DMS53 (cell line): ENCODE measurements around the gene SNAP47.
A peak's percentile ranks its signal among the peaks of the same experiment; 100 is the strongest.

Experiments used
- DNase-seq: peaks from one replicate; lab custom pipeline; 2025; lab: John Stamatoyannopoulos, UW

Gene SNAP47

GRCh38 chr1:227731696-227732585 lies 3.3 kb upstream of the SNAP47 start:
- no peak for DNase-seq

- DNase-seq, result no peak
Measured at GRCh38 chr1:227732586-227733308, 2.5 kb upstream of the SNAP47 start.

GRCh38 chr1:227733309-227733705 lies 1.9 kb upstream of the SNAP47 start:
- DNase-seq, result no peak

DNA sequence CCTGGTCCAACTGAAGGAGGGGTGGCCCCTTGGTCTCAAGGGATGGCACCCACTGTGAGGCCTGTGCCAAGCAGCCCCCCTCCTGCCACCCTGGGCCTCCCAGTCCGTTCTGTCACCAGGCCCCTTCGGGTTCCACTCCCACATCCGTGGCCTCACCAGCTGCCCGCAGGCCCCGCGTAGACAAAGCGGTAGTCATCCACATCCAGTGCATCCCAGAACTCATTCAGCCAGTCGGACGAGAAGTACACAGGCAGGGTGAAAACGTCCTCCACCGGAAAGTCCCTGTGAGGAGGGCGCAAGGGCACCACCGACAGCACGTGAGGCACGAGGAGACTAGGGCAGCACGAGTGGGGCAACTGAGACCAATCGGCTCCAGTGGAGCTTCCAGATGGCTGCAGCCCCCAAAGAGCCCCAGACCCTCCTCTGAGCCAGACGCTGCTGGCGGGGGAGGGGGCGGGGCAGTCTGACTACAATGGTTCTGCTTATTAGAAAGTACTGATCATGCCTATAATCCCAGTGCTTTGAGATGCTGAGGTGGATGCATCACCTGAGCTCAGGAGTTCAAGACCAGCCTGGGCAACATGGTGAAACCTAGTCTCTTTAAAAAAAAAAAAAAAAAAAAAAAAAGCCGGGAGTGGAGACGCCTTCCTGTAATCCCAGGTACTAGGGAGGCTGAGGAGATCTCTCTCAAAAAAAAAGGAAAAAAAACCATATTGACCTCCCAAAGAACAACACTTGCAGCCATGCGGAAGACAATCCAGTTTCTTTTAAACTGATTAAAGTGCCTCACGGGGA lies 1.3 kb upstream of the SNAP47 start:
- DNase-seq, result peak; percentile 31

DNA sequence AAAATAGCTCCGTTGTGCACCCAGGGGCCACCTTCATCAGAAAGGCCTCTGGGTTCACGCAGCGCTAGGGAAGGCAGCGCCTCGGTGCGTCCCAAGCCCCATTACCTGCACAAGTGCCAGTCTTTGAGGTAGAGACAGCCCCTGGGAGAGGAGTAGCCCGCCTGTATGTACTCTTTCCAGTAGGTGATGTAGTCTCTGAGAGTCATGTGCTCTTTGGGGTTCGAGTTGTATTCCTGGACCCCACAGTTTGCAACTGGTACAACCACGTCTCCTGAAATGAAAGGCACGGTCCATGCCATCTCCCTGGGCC lies 734 bp upstream of the SNAP47 start:
- peak; percentile 56 for DNase-seq

DNA sequence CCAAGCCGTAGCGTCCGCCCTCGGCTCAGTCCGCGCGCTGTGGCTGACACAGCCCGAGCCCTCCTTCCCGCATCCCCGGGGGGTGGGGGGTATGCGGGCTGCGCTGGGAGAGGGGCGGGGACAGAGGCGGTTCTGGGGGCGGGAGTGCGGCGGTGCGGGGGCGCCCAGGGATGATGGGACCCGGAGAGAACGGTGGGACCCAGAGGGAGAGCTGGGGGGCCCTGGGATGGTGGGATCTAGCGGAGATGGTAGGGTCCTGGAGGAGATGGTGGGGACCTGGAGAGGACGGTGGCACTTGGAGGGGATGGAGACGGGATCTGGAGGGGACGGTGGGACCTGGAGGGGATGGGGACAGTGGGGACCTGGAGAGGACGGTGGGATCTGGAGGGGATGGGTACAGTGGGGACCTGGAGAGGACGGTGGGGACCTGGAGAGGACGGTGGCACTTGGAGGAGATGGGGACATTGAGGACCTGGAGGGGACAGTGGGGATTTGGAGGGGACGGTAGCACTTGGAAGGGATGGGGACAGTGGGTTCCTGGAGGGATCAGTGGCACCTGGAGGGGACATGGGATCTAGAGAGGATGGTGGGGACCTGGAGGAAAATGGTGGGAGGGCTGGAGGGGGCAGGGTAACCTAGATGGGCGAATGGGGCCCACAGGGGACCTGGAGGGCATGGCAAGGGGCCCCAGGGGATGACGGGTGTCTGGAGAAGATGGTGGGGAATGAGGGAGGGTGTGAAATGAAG lies 477 bp downstream of the SNAP47 start:
- DNase-seq, result peak; percentile 32

GRCh38 chr1:227736814-227737432 lies 1.7 kb downstream of the SNAP47 start:
- DNase-seq, result no peak

DNA sequence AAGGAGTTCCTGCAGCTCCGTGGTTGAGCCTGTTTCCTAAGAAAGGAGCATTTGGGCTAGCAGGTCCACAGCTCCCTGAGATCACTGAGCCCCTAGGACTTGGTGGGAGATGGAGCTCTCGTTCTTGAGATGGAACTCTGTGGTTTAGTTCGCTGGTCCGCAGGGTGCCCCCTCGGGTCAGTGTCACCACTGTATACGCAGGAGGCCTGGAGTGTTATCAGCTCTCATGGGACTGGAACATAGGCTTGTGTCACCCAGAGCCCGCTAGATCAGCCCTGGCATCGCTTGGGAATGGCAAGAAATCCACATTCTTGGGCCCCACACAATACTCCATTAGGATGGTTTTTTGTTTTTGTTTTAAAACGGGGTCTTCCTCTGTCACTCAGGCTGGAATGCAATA lies 3.6 kb downstream of the SNAP47 start:
- no peak for DNase-seq

DNA sequence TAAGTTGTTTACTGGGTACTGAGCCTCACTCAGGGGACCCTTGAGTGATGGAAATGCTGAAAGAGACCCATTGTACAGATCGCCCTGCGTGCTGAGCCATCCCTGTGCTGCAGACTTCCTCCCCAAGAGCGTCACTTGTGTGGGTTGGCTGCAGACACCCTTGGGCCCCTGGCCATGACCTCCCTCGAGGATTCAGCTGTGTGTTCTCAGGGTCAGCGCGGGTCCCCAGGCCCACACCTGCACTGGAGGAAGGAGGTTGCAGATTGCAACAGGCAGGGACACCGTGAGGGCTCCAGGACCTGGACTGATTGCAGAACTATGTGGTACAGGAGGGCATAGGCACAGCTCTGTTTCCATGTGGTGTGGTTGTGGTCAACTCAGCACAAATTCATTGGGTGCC lies 4.4 kb downstream of the SNAP47 start:
- no peak for DNase-seq

- DNase-seq, result no peak
Measured at GRCh38 chr1:227740401-227740960, 5.2 kb downstream of the SNAP47 start.

- no peak for DNase-seq
Measured at GRCh38 chr1:227741166-227741870, 6.1 kb downstream of the SNAP47 start.

- no peak for DNase-seq
Measured at GRCh38 chr1:227742738-227743715, 7.8 kb downstream of the SNAP47 start.

- no peak for DNase-seq
Measured at GRCh38 chr1:227744668-227745067, 9.4 kb downstream of the SNAP47 start.

DNA sequence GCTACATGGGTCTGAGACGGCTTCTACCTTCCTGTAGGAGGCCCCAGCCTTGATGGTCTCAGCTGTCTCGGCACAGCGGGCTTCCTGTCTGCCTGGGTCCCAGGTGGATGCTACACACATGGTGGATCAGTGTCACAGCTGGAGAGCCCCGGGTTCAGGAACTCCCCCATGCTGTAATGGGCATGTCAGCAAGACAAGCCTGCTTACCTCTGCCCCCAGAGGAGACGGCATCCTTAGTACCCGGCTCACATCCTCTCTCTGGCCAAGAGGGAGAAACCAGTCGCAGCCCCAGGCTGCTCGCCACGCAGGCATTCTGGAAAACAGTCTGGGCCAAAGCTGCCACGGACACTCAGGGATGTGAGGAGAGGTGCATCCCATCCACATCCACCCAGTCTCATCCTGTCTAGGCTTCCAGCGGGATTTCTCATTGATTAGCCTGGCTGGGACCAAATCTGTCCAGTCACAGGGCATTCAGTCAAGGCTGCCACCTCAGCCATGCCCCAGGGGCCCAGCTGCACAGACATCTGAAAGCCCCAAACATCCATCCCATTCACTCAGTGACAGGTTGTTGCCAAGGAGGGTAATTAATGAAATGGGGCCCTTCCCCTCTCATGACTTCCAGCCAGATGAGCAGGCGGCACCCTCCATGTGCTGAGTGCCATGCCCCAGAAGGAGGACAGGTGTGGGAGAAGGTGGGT lies 10.5 kb downstream of the SNAP47 start:
- no peak for DNase-seq

DNA sequence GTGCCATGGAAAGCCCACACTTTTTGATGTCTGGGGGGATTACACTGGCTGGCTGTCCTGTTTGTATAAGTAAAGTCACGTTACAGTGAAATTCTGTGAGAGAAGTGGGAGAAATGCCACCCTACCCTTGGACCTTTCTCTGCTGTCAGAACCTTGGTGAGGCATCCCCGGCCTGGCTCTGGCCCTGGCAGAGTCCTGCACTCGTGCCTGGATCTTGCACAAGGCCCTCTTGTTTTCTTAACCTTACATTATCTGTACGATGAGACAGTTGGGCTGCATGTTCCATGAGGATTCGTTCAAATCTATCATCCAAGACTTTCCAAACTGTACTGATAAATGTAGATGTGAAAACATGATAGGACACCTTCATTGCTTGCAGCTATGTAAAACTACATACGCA lies 11.4 kb downstream of the SNAP47 start:
- DNase-seq, result no peak

DNA sequence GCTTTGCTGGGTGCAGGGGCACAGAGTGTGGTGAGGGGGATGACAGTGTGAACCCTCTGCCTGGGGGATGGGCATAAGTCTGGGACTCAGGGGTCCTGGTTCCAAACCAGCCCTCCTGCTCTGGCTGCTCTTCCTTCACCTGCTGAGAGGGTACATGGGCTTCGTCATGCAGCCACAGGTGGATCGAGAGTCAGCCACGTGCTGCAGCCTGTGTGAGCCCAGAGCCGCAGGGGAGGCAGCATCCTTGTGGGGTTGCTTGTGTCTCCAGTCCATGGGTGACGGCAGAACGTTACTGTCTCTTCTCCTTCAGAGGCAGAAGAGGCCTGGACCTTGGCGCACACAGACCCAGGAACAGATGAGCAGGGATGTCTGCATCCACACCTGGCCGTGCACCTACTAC lies 12.1 kb downstream of the SNAP47 start:
- no peak for DNase-seq

DNA sequence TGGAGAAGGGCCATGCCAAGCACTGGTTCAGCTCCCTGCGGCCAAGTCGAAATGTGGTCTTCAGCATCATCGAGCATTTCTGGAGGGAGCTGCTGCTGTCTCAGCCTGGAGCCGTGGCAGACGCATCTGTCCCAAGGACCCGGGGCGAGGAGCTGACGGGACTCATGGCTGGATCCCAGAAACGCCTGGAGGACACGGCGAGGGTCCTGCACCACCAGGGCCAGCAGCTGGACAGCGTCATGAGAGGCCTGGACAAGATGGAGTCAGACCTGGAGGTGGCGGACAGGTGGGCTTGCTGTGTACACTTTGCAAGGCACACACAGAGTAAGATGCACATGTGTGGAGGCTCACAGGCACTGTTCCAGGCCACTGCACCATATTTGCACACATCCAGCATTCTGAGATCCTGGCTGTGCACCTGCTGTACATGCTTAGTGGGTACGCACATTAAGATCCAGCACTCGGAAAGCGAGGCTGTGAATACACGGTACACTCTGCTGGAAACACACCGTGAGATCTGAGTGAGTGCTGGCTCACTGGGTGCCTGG lies 12.8 kb downstream of the SNAP47 start:
- no peak for DNase-seq

GRCh38 chr1:227748496-227749182 lies 13.4 kb downstream of the SNAP47 start:
- no peak for DNase-seq
